HFFc6 (cell line): ENCODE measurements around the gene PACC1. TPM values are rescaled to one million over a fixed set of nuclear protein-coding genes. Genes with fewer than 3 reads are reported as not detected.

Source experiments
- DNase-seq: peaks from one replicate; pipeline ENCODE4 v3.0.0-alpha.2; 2018
- H3K27ac Mint-ChIP-seq: 2 replicates; pipeline ENCODE4 v1.8.0; 2020; ENCODE audit warnings: mild to moderate bottlenecking, mixed read lengths
- H3K27me3 Mint-ChIP-seq: 2 replicates; pipeline ENCODE4 v1.8.0; 2021; ENCODE audit warnings: mild to moderate bottlenecking, moderate library complexity, mixed read lengths; ENCODE audit not compliant: insufficient read depth
- H3K36me3 Mint-ChIP-seq: 2 replicates; pipeline ENCODE4 v1.8.0; 2021; ENCODE audit warnings: low read depth, mixed read lengths
- H3K4me1 Mint-ChIP-seq: 2 replicates; pipeline ENCODE4 v1.8.0; 2020; ENCODE audit warnings: low read depth, mixed read lengths
- H3K4me3 Mint-ChIP-seq: 2 replicates; pipeline ENCODE4 v1.8.0; 2020; ENCODE audit warnings: mild to moderate bottlenecking, moderate library complexity, mixed read lengths
- H3K9me3 Mint-ChIP-seq: 2 replicates; pipeline ENCODE4 v1.8.0; 2020; ENCODE audit warnings: mild to moderate bottlenecking, mixed read lengths
- CTCF ChIP-seq: fragments of 200-600 bp; sonication (generic); IDR thresholded peaks from 2 replicates; pipeline ENCODE4 v1.5.0; 2021; ENCODE audit warnings: antibody characterized with exemption, mild to moderate bottlenecking
- total RNA-seq, 6 experiments: library from RNA; stranded (reverse); fragmentation: NEBNext Ultra II Directional; extraction: Animal tissue kit (Norgen Biotek cat#: 25700); gene quantifications; 2 replicates in 1 of 6; 3 replicates in 5 of 6; pipeline ENCODE4 v1.2.3, GENCODE V29; 2021

Gene PACC1
- total RNA-seq, 6 experiments from 2014 or later = 6.9 to 7.6 (median 7.4) TPM

DNA sequence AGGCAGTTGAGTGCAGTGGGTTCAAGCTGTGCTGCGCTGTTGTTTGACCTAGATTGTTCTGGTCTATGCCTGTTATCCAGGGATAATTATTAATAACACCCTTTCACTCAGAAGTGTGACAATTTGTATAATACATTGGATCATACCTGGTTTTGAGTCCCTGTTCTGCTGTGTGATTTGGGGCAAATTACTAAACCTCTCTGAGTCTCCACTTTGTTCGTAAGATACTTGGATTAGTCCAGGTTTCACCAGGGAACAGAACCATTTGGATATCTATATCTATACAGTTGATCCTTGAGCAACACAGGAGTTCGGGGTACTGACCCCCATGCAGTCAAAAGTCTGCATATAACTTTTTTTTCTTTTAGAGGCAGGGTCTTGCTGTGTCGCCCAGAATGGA is 20.3 kb upstream of the PACC1 start:
- 0 out of 2 replicates have a peak, but pooled peaks cover 4% of the 10 kb centered on the region for H3K36me3 Mint-ChIP-seq

GRCh38 chr1:212433577-212434462 is 19.1 kb upstream of the PACC1 start:
- Mint-ChIP-seq H3K36me3 (0 out of 2 replicates have a peak, but pooled peaks cover 4% of the 10 kb centered on the region), H3K27me3 (peaks cover 4% of the 10 kb centered on the region; the same call in 1 of the 2 replicates), H3K4me1 (peaks cover 39% of the 10 kb centered on the region), H3K4me3 (peak overlapping the region; percentile 87), H3K27ac (peak overlapping the region; percentile 6), H3K9me3 (no peaks in the 10 kb centered on the region)
- no peak for TF ChIP-seq CTCF
- no peak for DNase-seq

More for the DNA sequence above, 20.3 kb upstream of the PACC1 start:
- Mint-ChIP-seq H3K9me3 (no peaks in the 10 kb centered on the region), H3K27ac (no peak overlapping the region), H3K4me3 (no peak overlapping the region), H3K4me1 (peaks cover 39% of the 10 kb centered on the region), H3K27me3 (no peaks in the 10 kb centered on the region; the same call in 1 of the 2 replicates)
- TF ChIP-seq CTCF = no peak
- no peak for DNase-seq

- H3K9me3 Mint-ChIP-seq = no peaks in the 10 kb centered on the region
- peaks cover 39% of the 10 kb centered on the region for H3K4me1 Mint-ChIP-seq
- H3K4me3 Mint-ChIP-seq = peak within 1 kb of the TSS; percentile 87
- no peak for TF ChIP-seq CTCF
- DNase-seq = peak; percentile 50
- H3K27me3 Mint-ChIP-seq = peaks cover 4% of the 10 kb centered on the region; the same call in 1 of the 2 replicates
- H3K27ac Mint-ChIP-seq = no peak within 1 kb of the TSS; the same call in none of the 2 replicates
- 0 out of 2 replicates have a peak, but pooled peaks cover 4% of the 10 kb centered on the region for H3K36me3 Mint-ChIP-seq
Measured at GRCh38 chr1:212432661-212433576, 18.2 kb upstream of the PACC1 start, which contains the start of gene NENF. Gene NENF (plus strand): TSS chr1:212432920. CDS start chr1:212432944, 24 bp downstream.

DNA sequence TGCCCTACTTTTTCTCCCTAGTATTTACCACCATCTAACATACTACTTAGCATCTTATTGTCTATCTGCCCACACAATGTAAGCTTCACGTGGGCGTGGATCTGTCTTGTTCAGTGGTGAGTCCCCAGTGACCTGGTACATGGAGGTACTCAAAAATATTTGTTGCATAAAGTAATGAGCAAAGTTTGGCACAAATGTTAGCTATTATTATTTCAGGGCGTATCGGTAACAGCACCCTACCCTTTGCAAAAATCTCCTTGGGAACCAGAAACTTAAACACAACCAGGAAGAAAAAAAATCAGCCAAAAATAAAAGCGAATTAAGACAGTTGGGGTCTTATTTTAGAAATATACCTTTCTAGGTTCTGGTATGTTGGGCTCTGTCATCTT is 17.6 kb upstream of the PACC1 start:
- Mint-ChIP-seq H3K4me1 (peaks cover 39% of the 10 kb centered on the region), H3K4me3 (peak overlapping the region; percentile 82), H3K9me3 (no peaks in the 10 kb centered on the region), H3K27ac (no peak overlapping the region; the same call in 1 of the 2 replicates), H3K27me3 (peaks cover 8% of the 10 kb centered on the region; the same call in 1 of the 2 replicates), H3K36me3 (0 out of 2 replicates have a peak, but pooled peaks cover 4% of the 10 kb centered on the region)
- DNase-seq = no peak
- no peak for TF ChIP-seq CTCF

- 0 out of 2 replicates have a peak, but pooled peaks cover 4% of the 10 kb centered on the region for H3K36me3 Mint-ChIP-seq
- TF ChIP-seq CTCF = no peak
- H3K27ac Mint-ChIP-seq = no peak overlapping the region
- peaks cover 39% of the 10 kb centered on the region for H3K4me1 Mint-ChIP-seq
- no peaks in the 10 kb centered on the region for H3K9me3 Mint-ChIP-seq
- no peak overlapping the region for H3K4me3 Mint-ChIP-seq
- DNase-seq = no peak
- H3K27me3 Mint-ChIP-seq = peaks cover 11% of the 10 kb centered on the region; the same call in 1 of the 2 replicates
Measured at GRCh38 chr1:212431644-212432043, 17.0 kb upstream of the PACC1 start.
